Endothelial cell of umbilical vein (primary cell): ENCODE results near the gene PGA5. TPM values are rescaled to one million over a fixed set of nuclear protein-coding genes. Genes with fewer than 3 reads are reported as not detected.

ENCODE experiments used
- BruUV-seq: library from RNA; stranded (reverse); fragments of 400-500 nt; replicated peaks from 2 replicates; lab custom pipeline; 2021; lab: Mats Ljungman, UMichigan
- CTCF ChIA-PET: fragments of 300-600, 350-600 bp; sonication (Branson Sonifier 250); formaldehyde crosslinking; loops from one replicate; lab custom pipeline; 2021; ENCODE audit warnings: antibody characterized with exemption, inconsistent platforms; lab: Charles Lee
- POLR2A ChIA-PET: fragments of 300-600, 350-600 bp; sonication (Branson Sonifier 250); formaldehyde crosslinking; loops from one replicate; lab custom pipeline; 2021; ENCODE audit warnings: antibody characterized with exemption, inconsistent platforms; lab: Charles Lee
- DNase-seq: peaks from one replicate; pipeline ENCODE4 v3.0.0-alpha.2; 2011; ENCODE audit warnings: low read depth, low spot score
- FAIRE-seq: peaks from 2 replicates; lab custom pipeline; 2011; peaks lifted over from hg19 to GRCh38; lab: Jason Lieb, UNC
- H2AFZ ChIP-seq: 2 replicates; pipeline ENCODE4 v1.6.0; 2012; ENCODE audit warnings: low read depth, low read length, control low read depth, inconsistent platforms
- H3K27ac ChIP-seq: 2 replicates; pipeline ENCODE4 v1.5.1; 2011; ENCODE audit warnings: low read depth, mild to moderate bottlenecking, control low read depth, low read length, moderate library complexity; ENCODE audit not compliant: insufficient read depth
- H3K27me3 ChIP-seq, 2 experiments: 2 replicates each; pipeline versions ENCODE4 v1.6.0 to v1.6.1; 2011; ENCODE audit warnings: low read length in 2 of 2, mixed read lengths in 1 of 2; ENCODE audit not compliant: control insufficient read depth in 2 of 2, insufficient read depth in 2 of 2
- H3K36me3 ChIP-seq, 2 experiments: 2 replicates in 1 of 2; 3 replicates in 1 of 2; pipeline ENCODE4 v1.5.1; 2011; ENCODE audit warnings: low read length in 2 of 2, mild to moderate bottlenecking in 1 of 2, moderate library complexity in 1 of 2; ENCODE audit not compliant: control insufficient read depth in 2 of 2, insufficient read depth in 2 of 2; ENCODE audit errors: extremely low read depth in 1 of 2
- H3K4me1 ChIP-seq: 3 replicates; pipeline ENCODE4 v1.5.1; 2011; ENCODE audit warnings: mild to moderate bottlenecking, low read length; ENCODE audit not compliant: control insufficient read depth, insufficient read depth; ENCODE audit errors: extremely low read depth
- H3K4me2 ChIP-seq: 2 replicates; pipeline ENCODE4 v1.6.1; 2011; ENCODE audit warnings: low read length, control low read depth, mixed read lengths; ENCODE audit not compliant: insufficient read depth
- H3K4me3 ChIP-seq, 3 experiments: fragments of 200-600 bp in 1 of 3; sonication (generic), shearing (Covaris generic) in 1 of 3; replicated peaks in 1 of 3; 2 replicates each; pipeline ENCODE4 v1.5.1; 2011 to 2016; ENCODE audit warnings: control low read depth in 3 of 3, low read length in 3 of 3, mild to moderate bottlenecking in 2 of 3, inconsistent platforms in 1 of 3, low read depth in 1 of 3, moderate library complexity in 1 of 3; ENCODE audit not compliant: insufficient read depth in 1 of 3
- H3K79me2 ChIP-seq: 2 replicates; pipeline ENCODE4 v1.6.0; 2012; ENCODE audit warnings: low read length, inconsistent platforms; ENCODE audit not compliant: control insufficient read depth, insufficient read depth
- H3K9ac ChIP-seq: replicated peaks from 2 replicates; pipeline ENCODE3; 2011; ENCODE audit warnings: low read length, control low read depth; ENCODE audit not compliant: insufficient read depth; ENCODE audit errors: extremely low read depth
- H3K9me1 ChIP-seq: replicated peaks from 3 replicates; pipeline ENCODE4 v1.6.0; 2011; ENCODE audit warnings: mild to moderate bottlenecking, low read length; ENCODE audit not compliant: control insufficient read depth, insufficient read depth; ENCODE audit errors: extremely low read depth
- H3K9me3 ChIP-seq: replicated peaks from 2 replicates; pipeline ENCODE4 v1.5.1; 2012; ENCODE audit warnings: low read length, inconsistent platforms; ENCODE audit not compliant: control insufficient read depth, insufficient read depth
- H4K20me1 ChIP-seq: replicated peaks from 2 replicates; pipeline ENCODE3; 2011; ENCODE audit warnings: mild to moderate bottlenecking, low read length; ENCODE audit not compliant: control insufficient read depth, insufficient read depth; ENCODE audit errors: extremely low read depth
- JUN ChIP-seq: IDR thresholded peaks from 2 replicates; pipeline ENCODE4 v1.6.1; 2011; ENCODE audit warnings: borderline replicate concordance, low read depth; ENCODE audit not compliant: insufficient read length, insufficient read depth
- dilution Hi-C: fragments of 300-500 bp; cut with MboI; formaldehyde crosslinking; loops from one replicate; pipeline ENCODE4 v1.15.0; 2019; ENCODE audit warnings: low sequenced_read_pairs; ENCODE audit not compliant: extremely low pct_ligation_motif_present
- intact Hi-C: fragments of 100-400 bp; cut with micrococcal nuclease; formaldehyde crosslinking; loops from one replicate; pipeline ENCODE4 v1.10.0; 2022
- polyA plus RNA-seq, 4 experiments: library from polyadenylated mRNA; depleted of rRNA in 3 of 4; stranded (reverse) in 3 of 4; unstranded in 1 of 4; fragments of >200 nt; gene quantifications; 2 replicates each; pipeline versions ENCODE4 v1.2.1 to v1.2.3, GENCODE V29; 2011 to 2012; ENCODE audit warnings: missing spikeins in 1 of 4
- total RNA-seq: library from RNA; stranded (reverse); gene quantifications from 2 replicates; pipeline ENCODE4 v1.2.3, GENCODE V29; 2021
- TF ChIP-seq, protein P1 (sequence below), 2 donors: IDR thresholded peaks; 1 replicate in 1 of 2; 2 replicates in 1 of 2; pipeline ENCODE4 v1.5.1; 2011; ENCODE audit warnings: low read length in 2 of 2, mild to moderate bottlenecking in 2 of 2, moderate library complexity in 2 of 2, control low read depth in 1 of 2, inconsistent platforms in 1 of 2, low read depth in 1 of 2; ENCODE audit not compliant: insufficient read depth in 1 of 2; ENCODE audit errors: extremely low read depth in 1 of 2

Gene PGA5
- total and polyA plus RNA-seq, 2 donors (not counting 3 experiments of a cell fraction or from before 2014, with no cell fraction given) = not detected

DNA sequence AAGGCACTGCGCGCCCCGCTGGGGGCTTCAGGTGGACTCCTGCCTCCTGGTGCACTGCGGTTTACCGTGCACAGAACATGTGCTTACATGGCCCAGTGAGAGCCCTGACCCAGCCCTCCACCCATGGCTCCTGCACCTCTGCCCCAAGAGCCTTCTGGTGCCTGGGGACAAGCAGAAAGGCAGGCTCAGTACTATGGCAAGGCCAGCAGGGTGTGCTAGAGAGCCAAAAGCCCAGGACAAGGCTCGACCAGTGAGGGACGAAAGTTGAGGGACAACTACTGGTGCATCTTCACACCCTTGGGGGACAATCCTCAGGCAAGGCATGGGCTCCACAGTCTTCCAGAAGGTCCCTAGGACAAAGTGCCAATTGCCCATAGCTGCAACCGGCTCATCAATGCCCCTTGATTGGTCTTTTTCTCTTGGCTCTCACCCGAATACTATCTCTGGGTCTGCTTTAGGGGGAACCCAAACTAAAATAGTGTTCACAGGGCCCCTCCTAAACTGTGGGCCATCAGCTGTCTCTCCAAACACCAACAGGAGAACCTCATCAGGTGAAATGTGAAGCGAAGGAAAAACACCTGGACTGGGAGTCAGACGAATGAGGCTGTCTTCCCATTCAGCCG is 13.5 kb downstream of the PGA5 start:
- intact Hi-C loops = loop anchor here (1.0 to 10.0 kb wide), 4 partner anchors 27 to 131 kb away; partner anchors contain the start of genes DDB1 and TKFC
- Histone ChIP-seq H3K9ac (no peak overlapping the region), H3K27me3 (peaks cover 0 to 1% of the 10 kb centered on the region in 2 experiments), H3K27ac (no peak overlapping the region), H3K4me3 (no peak overlapping the region), H3K9me3 (no peaks in the 10 kb centered on the region), H3K9me1 (no peaks in the 10 kb centered on the region), H3K4me2 (no peak overlapping the region), H2AFZ (no peak overlapping the region), H3K36me3 (no peaks in the 10 kb centered on the region), H3K79me2 (no peaks in the 10 kb centered on the region), H4K20me1 (no peaks in the 10 kb centered on the region), H3K4me1 (no peaks in the 10 kb centered on the region)
- BruUV-seq = no TSS peak
- FAIRE-seq (peak; percentile 87), DNase-seq (peak; percentile 61)
- dilution Hi-C loops = no loop called here
- TF ChIP-seq, protein P1, sequence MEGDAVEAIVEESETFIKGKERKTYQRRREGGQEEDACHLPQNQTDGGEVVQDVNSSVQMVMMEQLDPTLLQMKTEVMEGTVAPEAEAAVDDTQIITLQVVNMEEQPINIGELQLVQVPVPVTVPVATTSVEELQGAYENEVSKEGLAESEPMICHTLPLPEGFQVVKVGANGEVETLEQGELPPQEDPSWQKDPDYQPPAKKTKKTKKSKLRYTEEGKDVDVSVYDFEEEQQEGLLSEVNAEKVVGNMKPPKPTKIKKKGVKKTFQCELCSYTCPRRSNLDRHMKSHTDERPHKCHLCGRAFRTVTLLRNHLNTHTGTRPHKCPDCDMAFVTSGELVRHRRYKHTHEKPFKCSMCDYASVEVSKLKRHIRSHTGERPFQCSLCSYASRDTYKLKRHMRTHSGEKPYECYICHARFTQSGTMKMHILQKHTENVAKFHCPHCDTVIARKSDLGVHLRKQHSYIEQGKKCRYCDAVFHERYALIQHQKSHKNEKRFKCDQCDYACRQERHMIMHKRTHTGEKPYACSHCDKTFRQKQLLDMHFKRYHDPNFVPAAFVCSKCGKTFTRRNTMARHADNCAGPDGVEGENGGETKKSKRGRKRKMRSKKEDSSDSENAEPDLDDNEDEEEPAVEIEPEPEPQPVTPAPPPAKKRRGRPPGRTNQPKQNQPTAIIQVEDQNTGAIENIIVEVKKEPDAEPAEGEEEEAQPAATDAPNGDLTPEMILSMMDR (IDR thresholded peaks at IDR 0.05; ENCODE audit: extremely low read depth in 1 of 2, insufficient read depth in 1 of 2, low read depth in 1 of 2, low read length in 2 of 2) = peak; percentile 75 to 96
- TF ChIP-seq JUN = no peak
- CTCF ChIA-PET = interaction anchor here (0.8 to 5.6 kb wide), 11 partner anchors 12 to 262 kb away, joined by 3 to 81 read pairs (median 5); partner anchors contain the start of genes TMEM216 and VWCE
- POLR2A ChIA-PET = no interaction called here
